ENCODE results near the gene LEFTY2.
"Not testable (repeated sequence)": the region's sequence is repeated elsewhere in the genome, so short reads cannot be mapped to it uniquely, and the experiment has no call there.

LEFTY2 gene

GRCh38 chr1:225899044-225899925 lies 41.7 kb downstream of the LEFTY2 start:
- DNase-seq = no peak

- DNase-seq = no peak
Measured at GRCh38 chr1:225897595-225898514, 43.2 kb downstream of the LEFTY2 start.

GRCh38 chr1:225896937-225897549 lies 44.0 kb downstream of the LEFTY2 start:
- DNase-seq = no peak

DNA sequence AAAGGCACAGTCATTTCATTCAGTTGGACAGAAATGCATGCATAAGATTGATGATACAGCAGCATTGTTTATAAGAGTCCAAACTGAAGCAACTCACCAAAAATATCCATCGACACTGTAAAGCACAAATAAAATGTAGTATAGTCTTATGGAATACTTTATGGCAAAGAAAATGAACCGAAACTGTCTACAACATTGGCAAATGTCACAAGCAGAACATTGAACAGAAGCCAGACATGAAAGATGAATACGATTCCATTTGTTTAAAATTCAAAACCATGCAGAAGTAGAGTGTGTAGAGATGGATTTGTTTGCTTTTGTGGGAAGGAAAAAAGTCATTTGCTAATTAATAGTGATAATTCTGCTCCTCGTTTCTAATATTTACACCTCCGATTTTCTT lies 44.5 kb downstream of the LEFTY2 start:
- no peak for DNase-seq

DNA sequence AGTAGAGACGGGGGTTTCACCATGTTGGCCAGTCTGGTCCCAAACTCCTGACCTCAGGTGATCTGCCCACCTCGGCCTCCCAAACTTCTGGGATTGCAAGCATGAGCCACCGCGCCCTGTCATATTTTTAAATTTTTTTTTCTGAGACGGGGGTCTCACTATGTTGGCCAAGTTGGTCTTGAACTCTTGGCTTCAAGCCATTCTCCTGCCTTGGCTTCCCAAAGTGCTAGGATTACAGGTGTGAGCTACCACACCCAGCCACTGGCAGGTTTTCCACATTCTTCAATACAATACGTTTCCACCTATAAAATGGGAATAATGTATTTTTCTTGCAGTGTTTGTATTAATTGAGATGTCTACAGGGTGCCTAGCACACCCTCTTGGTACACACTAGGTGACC lies 48.7 kb downstream of the LEFTY2 start:
- no peak for DNase-seq

DNA sequence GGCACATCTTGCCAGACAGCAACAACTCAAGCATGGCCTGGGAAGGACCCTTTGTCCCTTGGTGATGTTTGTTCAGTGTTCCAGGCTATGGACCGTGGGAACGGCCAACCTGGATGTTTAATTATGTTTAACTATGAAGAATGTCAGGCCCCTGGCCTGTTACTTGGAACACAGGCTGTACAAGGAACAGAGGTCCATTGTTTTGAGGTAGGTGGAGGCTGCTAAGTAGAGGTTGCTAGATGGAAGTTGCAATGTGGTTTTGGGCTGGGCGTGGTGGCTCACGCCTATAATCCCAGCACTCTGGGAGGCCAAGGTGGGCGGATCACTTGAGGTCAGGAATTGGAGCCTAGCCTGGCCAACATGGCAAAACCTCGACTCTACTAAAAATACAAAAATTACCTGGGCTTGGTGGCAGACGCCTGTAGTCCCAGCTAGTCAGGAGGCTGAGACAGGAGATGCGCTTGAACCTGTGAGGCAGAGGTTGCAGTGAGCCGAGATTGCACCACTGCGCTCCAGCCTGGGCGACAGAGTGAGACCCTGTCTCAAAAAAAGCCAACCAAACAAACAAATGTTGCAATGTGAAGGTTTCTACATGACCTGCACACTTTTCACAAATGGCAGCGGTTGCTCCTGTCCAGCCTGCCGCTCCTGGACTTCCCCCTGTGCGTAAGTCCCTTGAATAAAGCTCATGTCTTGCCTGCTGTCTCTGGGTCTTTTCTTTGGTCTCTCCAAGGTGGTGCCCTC lies 49.6 kb downstream of the LEFTY2 start:
- no peak for DNase-seq

DNA sequence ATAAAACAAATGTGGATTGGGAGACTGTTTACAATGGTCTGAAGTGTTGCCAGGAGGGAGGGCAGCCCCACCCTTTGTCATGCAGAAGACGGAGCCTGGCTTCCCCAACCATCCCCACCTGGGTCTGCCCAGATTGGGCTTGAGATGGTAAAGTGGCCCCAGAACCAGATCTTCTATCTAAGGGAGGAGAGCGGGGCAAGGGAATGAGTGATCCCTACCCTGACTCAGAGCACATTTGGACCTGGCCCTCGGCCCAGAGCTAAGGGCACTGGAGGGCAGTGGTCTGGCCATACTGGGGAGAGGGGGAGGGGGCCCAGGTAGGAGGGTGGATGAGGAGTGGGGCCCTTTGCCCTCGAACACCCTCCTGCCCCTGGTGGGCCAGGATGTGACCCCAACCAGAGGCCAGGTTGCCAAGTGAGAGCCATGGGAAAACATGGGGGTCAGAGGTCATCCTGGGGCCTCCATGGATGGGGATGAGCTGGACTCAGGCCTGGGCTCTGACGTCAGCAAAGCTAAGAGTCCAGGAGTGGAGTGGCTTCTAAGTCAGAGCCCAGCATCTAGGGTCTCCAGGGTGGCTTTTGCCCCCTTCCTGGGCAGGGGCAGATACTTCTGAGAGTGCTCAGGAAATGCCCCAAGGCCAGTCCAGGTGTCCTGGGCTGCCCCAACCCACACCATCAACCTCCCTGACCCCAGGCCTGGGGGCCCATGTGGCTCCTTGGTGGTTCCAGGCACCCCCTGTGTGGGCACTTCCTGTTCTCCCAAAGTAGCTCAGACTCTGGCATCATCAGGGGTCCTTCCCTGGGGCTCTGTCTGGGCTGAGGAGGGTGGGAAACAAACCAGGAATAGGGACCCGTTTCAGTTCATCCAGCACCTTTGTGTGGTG lies 50.4 kb downstream of the LEFTY2 start:
- DNase-seq = no peak

- no peak for DNase-seq
Measured at GRCh38 chr1:225889743-225890142, 51.3 kb downstream of the LEFTY2 start.

- no peak for DNase-seq
Measured at GRCh38 chr1:225888898-225889601, 52.0 kb downstream of the LEFTY2 start, which contains the start of gene LEFTY1. LEFTY1 (minus strand) TSS chr1:225889146; CDS start chr1:225889066, 80 bp downstream.

GRCh38 chr1:225888289-225888897 lies 52.6 kb downstream of the LEFTY2 start:
- no peak for DNase-seq

GRCh38 chr1:225887554-225888288 lies 53.3 kb downstream of the LEFTY2 start:
- not testable (repeated sequence) for DNase-seq

DNA sequence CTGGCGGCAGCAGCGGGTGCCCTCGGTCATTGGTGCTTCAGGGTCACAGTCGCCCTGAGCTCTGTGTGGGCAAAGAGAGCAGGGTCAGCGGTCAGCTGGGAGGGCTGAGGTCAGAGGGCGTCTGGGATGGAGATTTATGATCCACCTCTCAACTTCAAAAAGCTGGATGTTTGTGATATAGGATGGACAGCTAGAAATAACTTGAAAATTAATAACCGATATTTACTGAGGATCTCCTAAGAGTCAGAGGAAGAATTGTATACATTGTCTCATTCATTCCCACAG lies 54.0 kb downstream of the LEFTY2 start:
- no peak for DNase-seq
